Body of pancreas (tissue), 4 donors: Measurements from ENCODE around the gene LRFN4. TPM values are rescaled to one million over a fixed set of nuclear protein-coding genes. Genes with fewer than 3 reads are reported as not detected.

ENCODE experiments used
- ATAC-seq: fragments of 150-250 bp; one replicate; pipeline ENCODE4 v1.9.1; 2016
- DNase-seq, 4 donors: peaks; one replicate each; pipeline ENCODE4 v3.0.0-alpha.2; 2019
- H3K27ac ChIP-seq, 4 donors: fragments of 200-600 bp; sonication (generic); 1 replicate in 3 of 4; 2 replicates in 1 of 4; pipeline versions ENCODE4 v1.5.1 to v1.6.1; 2016 to 2019; ENCODE audit warnings: mild to moderate bottlenecking in 1 of 4, mixed read lengths in 1 of 4, moderate library complexity in 1 of 4
- H3K27me3 ChIP-seq, 2 donors: fragments of 200-600 bp; sonication (generic); one replicate each; pipeline ENCODE4 v1.6.0; 2016; ENCODE audit warnings: mild to moderate bottlenecking in 1 of 2
- H3K36me3 ChIP-seq, 2 donors: fragments of 200-600 bp; sonication (generic); replicated peaks in 1 of 2; 2 replicates each; pipeline ENCODE4 v1.5.1; 2016; ENCODE audit warnings: low read depth in 2 of 2; ENCODE audit not compliant: insufficient read depth in 1 of 2
- H3K4me1 ChIP-seq: fragments of 200-600 bp; sonication (generic); one replicate; pipeline ENCODE4 v1.6.0; 2016
- H3K4me3 ChIP-seq, 2 donors: fragments of 200-600 bp; sonication (generic); 1 replicate in 1 of 2; 2 replicates in 1 of 2; pipeline ENCODE4 v1.5.1; 2016 to 2019
- H3K9me3 ChIP-seq, 3 donors: fragments of 200-600 bp; sonication (generic); 1 replicate in 2 of 3; 2 replicates in 1 of 3; pipeline ENCODE4 v1.5.1; 2016
- POLR2A ChIP-seq, 3 donors: fragments of 450-650 bp; IDR thresholded peaks; one replicate each; pipeline ENCODE4 v1.6.1; 2016; ENCODE audit warnings: antibody characterized with exemption in 3 of 3, mild to moderate bottlenecking in 2 of 3
- WGBS, 2 donors: methylation state at CpG; one replicate each; pipeline ENCODE4 v1.1.5; 2017; 5-methylcytosine and 5-hydroxymethylcytosine counted together
- intact Hi-C: fragments of 100-400 bp; cut with DNase I; formaldehyde crosslinking; loops from one replicate; pipeline ENCODE4 v1.15.1; 2023
- total RNA-seq, 2 donors: library from RNA; depleted of rRNA; stranded (reverse); fragments of >200 nt; gene quantifications; one replicate each; pipeline ENCODE4 v1.1.0, GENCODE V29; 2016
- TF ChIP-seq, protein P1 (sequence below), 7 experiments: fragments of 450-650 bp in 4 of 7; fragments of 200-600 bp in 3 of 7; sonication (generic) in 3 of 7; IDR thresholded peaks; one replicate each; pipeline ENCODE4 v1.5.1; 2016 to 2019; ENCODE audit warnings: antibody characterized with exemption in 7 of 7

Gene LRFN4
- total RNA-seq, 2 donors from 2014 or later, result 2.3 to 3.0 TPM

- Histone ChIP-seq H3K27ac (no peak overlapping the region), H3K27me3 (no peaks in the 10 kb centered on the region), H3K9me3 (no peaks in the 10 kb centered on the region), H3K36me3 (no peaks in the 10 kb centered on the region), H3K4me3 (no peak overlapping the region), H3K4me1 (peaks cover 9% of the 10 kb centered on the region)
- intact Hi-C loops, result no loop called here
- DNase-seq (no peak), ATAC-seq (no peak)
- TF ChIP-seq POLR2A (IDR thresholded peaks at IDR 0.05), result no peak
- TF ChIP-seq, protein P1, sequence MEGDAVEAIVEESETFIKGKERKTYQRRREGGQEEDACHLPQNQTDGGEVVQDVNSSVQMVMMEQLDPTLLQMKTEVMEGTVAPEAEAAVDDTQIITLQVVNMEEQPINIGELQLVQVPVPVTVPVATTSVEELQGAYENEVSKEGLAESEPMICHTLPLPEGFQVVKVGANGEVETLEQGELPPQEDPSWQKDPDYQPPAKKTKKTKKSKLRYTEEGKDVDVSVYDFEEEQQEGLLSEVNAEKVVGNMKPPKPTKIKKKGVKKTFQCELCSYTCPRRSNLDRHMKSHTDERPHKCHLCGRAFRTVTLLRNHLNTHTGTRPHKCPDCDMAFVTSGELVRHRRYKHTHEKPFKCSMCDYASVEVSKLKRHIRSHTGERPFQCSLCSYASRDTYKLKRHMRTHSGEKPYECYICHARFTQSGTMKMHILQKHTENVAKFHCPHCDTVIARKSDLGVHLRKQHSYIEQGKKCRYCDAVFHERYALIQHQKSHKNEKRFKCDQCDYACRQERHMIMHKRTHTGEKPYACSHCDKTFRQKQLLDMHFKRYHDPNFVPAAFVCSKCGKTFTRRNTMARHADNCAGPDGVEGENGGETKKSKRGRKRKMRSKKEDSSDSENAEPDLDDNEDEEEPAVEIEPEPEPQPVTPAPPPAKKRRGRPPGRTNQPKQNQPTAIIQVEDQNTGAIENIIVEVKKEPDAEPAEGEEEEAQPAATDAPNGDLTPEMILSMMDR (IDR thresholded peaks at IDR 0.05), result no peak
- WGBS, 2 donors, result 40 to 88% methylated on average over 7 to 35 of the region's 47 CpGs
These were observed 516 bp downstream of the LRFN4 start for GRCh38 chr11:66857234-66857926.

DNA sequence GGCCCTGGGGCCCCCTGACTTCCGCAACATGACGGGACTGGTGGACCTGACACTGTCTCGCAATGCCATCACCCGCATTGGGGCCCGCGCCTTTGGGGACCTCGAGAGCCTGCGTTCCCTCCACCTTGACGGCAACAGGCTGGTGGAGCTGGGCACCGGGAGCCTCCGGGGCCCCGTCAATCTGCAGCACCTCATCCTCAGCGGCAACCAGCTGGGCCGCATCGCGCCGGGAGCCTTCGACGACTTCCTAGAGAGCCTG lies 992 bp downstream of the LRFN4 start:
- no peak for TF ChIP-seq POLR2A (IDR thresholded peaks at IDR 0.05)
- TF ChIP-seq, protein P1 (IDR thresholded peaks at IDR 0.05), result no peak
- DNase-seq (no peak), ATAC-seq (no peak)
- H3K27ac ChIP-seq, result no peak overlapping the region
- no peaks in the 10 kb centered on the region for H3K27me3 ChIP-seq
- no peak overlapping the region for H3K4me3 ChIP-seq
- H3K36me3 ChIP-seq, result no peaks in the 10 kb centered on the region
- H3K9me3 ChIP-seq, result no peaks in the 10 kb centered on the region
- intact Hi-C loops, result no loop called here
- H3K4me1 ChIP-seq, result peaks cover 9% of the 10 kb centered on the region
- 97 to 98% methylated on average over 11 to 19 of the region's 19 CpGs for WGBS, 2 donors

DNA sequence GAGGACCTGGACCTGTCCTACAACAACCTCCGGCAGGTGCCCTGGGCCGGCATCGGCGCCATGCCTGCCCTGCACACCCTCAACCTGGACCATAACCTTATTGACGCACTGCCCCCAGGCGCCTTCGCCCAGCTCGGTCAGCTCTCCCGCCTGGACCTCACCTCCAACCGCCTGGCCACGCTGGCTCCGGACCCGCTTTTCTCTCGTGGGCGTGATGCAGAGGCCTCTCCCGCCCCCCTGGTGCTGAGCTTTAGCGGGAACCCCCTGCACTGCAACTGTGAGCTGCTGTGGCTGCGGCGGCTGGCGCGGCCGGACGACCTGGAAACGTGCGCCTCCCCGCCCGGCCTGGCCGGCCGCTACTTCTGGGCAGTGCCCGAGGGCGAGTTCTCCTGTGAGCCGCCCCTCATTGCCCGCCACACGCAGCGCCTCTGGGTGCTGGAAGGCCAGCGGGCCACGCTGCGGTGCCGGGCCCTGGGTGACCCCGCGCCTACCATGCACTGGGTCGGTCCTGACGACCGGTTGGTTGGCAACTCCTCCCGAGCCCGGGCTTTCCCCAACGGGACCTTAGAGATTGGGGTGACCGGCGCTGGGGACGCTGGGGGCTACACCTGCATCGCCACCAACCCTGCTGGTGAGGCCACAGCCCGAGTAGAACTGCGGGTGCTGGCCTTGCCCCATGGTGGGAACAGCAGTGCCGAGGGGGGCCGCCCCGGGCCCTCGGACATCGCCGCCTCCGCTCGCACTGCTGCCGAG lies 1.5 kb downstream of the LRFN4 start:
- no peaks in the 10 kb centered on the region for H3K27me3 ChIP-seq
- peaks cover 9% of the 10 kb centered on the region for H3K4me1 ChIP-seq
- no peaks in the 10 kb centered on the region for H3K36me3 ChIP-seq
- intact Hi-C loops, result no loop called here
- ATAC-seq, result no peak
- H3K4me3 ChIP-seq, result no peak overlapping the region
- no peak overlapping the region for H3K27ac ChIP-seq
- TF ChIP-seq, protein P1 (IDR thresholded peaks at IDR 0.05), result no peak
- no peak for TF ChIP-seq POLR2A (IDR thresholded peaks at IDR 0.05)
- WGBS, 2 donors, result 95 to 96% methylated on average over 39 to 56 of the region's 62 CpGs
- no peak for DNase-seq
- H3K9me3 ChIP-seq, result no peaks in the 10 kb centered on the region

GRCh38 chr11:66858939-66859685 lies 2.2 kb downstream of the LRFN4 start:
- Histone ChIP-seq H3K4me1 (peaks cover 9% of the 10 kb centered on the region), H3K36me3 (no peaks in the 10 kb centered on the region), H3K9me3 (no peaks in the 10 kb centered on the region), H3K27ac (no peak overlapping the region), H3K4me3 (no peak overlapping the region), H3K27me3 (no peaks in the 10 kb centered on the region)
- 87 to 92% methylated on average over 17 to 28 of the region's 29 CpGs for WGBS, 2 donors
- TF ChIP-seq, protein P1 (IDR thresholded peaks at IDR 0.05), result no peak
- no peak for TF ChIP-seq POLR2A (IDR thresholded peaks at IDR 0.05)
- intact Hi-C loops, result no loop called here
- ATAC-seq (no peak), DNase-seq (no peak)
